ENCODE data around the gene DSCAML1. TPM values are rescaled to one million over a fixed set of nuclear protein-coding genes. Genes with fewer than 3 reads are reported as not detected.
A peak's percentile ranks its signal among the peaks of the same experiment; 100 is the strongest.

The DSCAML1 gene
- total RNA-seq, 1 experiment from 2014 or later, result 0.15 TPM

DNA sequence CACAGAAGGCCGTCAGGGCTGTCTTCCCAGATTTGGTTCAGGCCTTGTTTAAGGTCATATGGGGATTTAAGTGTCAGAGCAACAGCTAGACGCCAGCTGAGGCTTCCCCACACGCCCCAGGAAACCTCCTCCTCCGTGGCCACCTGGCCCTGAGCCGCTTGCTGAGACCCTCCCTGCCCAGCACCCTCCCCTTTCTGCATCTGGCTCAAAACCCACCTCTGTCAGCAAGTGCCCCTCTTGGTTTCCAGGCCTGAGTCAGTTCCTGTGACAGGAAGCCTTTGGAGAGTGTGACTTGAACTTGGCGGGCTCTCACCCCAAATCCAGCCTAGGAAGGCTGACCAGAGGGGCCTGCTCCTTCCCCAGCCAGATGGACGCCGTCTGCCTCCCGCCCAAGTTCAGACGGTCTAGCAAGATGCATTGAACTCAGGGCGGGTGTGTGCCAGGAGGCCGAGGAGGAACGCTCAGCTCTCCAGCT is 27.0 kb upstream of the DSCAML1 start:
- Histone ChIP-seq H3K56ac (ENCODE audit: insufficient read length, low read depth, low read length) (no peak overlapping the region), H2BK12ac (ENCODE audit: insufficient read length, low read depth, low read length) (no peak overlapping the region), H3K79me1 (ENCODE audit: insufficient read depth, low read depth, low read length, poor library complexity, severe bottlenecking) (no peaks in the 10 kb centered on the region), H4K5ac (ENCODE audit: insufficient read length, low read depth, low read length) (no peak overlapping the region), H3K4me2 (ENCODE audit: insufficient read depth, insufficient read length, low read length) (no peak overlapping the region), H3K4ac (ENCODE audit: low read depth, low read length) (no peak overlapping the region), H3K14ac (ENCODE audit: insufficient read depth, low read length) (no peak overlapping the region; the same call in 1 of the 2 replicates), H3K23me2 (ENCODE audit: insufficient read length, low read depth, low read length, poor library complexity, severe bottlenecking) (no peaks in the 10 kb centered on the region), H3K27me3 (ENCODE audit: insufficient read depth, low read length) (no peaks in the 10 kb centered on the region), H3T11ph (ENCODE audit: low read length) (no peak overlapping the region), H4K20me1 (ENCODE audit: control insufficient read depth, insufficient read depth, insufficient read length) (no peaks in the 10 kb centered on the region), H3K18ac (ENCODE audit: insufficient read length, low read depth, low read length) (no peak overlapping the region), H2AFZ (ENCODE audit: low read length) (no peak overlapping the region), H3K9me3 (ENCODE audit: control insufficient read depth, low read depth, low read length) (no peaks in the 10 kb centered on the region), H4K8ac (replicated peaks; ENCODE audit: insufficient read length, low read depth, low read length) (no peak overlapping the region), H2BK20ac (ENCODE audit: low read depth, low read length, poor library complexity, severe bottlenecking) (no peak overlapping the region), H3K4me1 (ENCODE audit: insufficient read depth, low read length) (no peaks in the 10 kb centered on the region; the same call in 1 of the 2 replicates), H2AK5ac (ENCODE audit: insufficient read length, low read length) (no peak overlapping the region), H3K9ac (ENCODE audit: extremely low read depth, insufficient read length, low read length) (no peak overlapping the region), H2BK5ac (ENCODE audit: insufficient read length, low read length) (no peak overlapping the region), H4K91ac (ENCODE audit: insufficient read length, low read depth, low read length) (no peak overlapping the region), H3K79me2 (ENCODE audit: insufficient read depth, low read length) (no peaks in the 10 kb centered on the region), H2BK15ac (ENCODE audit: low read depth, low read length) (no peak overlapping the region), H3K23ac (ENCODE audit: insufficient read length, low read depth, low read length) (no peak overlapping the region), H2BK120ac (ENCODE audit: low read depth, low read length, poor library complexity, severe bottlenecking) (no peak overlapping the region), H3K27ac (ENCODE audit: insufficient read length, low read depth, low read length) (no peak overlapping the region)
- TF ChIP-seq, protein P1, sequence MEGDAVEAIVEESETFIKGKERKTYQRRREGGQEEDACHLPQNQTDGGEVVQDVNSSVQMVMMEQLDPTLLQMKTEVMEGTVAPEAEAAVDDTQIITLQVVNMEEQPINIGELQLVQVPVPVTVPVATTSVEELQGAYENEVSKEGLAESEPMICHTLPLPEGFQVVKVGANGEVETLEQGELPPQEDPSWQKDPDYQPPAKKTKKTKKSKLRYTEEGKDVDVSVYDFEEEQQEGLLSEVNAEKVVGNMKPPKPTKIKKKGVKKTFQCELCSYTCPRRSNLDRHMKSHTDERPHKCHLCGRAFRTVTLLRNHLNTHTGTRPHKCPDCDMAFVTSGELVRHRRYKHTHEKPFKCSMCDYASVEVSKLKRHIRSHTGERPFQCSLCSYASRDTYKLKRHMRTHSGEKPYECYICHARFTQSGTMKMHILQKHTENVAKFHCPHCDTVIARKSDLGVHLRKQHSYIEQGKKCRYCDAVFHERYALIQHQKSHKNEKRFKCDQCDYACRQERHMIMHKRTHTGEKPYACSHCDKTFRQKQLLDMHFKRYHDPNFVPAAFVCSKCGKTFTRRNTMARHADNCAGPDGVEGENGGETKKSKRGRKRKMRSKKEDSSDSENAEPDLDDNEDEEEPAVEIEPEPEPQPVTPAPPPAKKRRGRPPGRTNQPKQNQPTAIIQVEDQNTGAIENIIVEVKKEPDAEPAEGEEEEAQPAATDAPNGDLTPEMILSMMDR (conservative IDR thresholded peaks at IDR 0.05), result no peak
- H3K27ac Mint-ChIP-seq, result peak overlapping the region in 2 of 3 experiments; percentile 55 to 60; a peak in 1 of 7 replicates
- H3K4me1 Mint-ChIP-seq, result peaks cover 38 to 51% of the 10 kb centered on the region in 2 experiments
- H3K4me3 Mint-ChIP-seq, result no peak overlapping the region; a peak in 1 of 5 replicates
- H3K36me3 Mint-ChIP-seq (ENCODE audit: insufficient read depth in 1 of 3, low read depth in 3 of 3), result no peaks in the 10 kb centered on the region
- no CpG with 5 or more reads among the region's 13 CpGs for WGBS (ENCODE audit: extremely low coverage, insufficient read length, low lambda C conversion rate)
- DNase-seq, result peak; percentile 37
- H3K9me3 Mint-ChIP-seq, result no peaks in the 10 kb centered on the region; a peak in 1 of 5 replicates
- H3K27me3 Mint-ChIP-seq (ENCODE audit: low read depth), result peaks cover 9% of the 10 kb centered on the region

Measured in H9 (cell line).